Kidney capillary endothelial cell (primary cell): ENCODE results near the gene MGME1.

Experiments used
- DNase-seq: peaks from one replicate; pipeline ENCODE4 v3.0.0-alpha.2; 2018; ENCODE audit warnings: low spot score

The MGME1 gene

DNA sequence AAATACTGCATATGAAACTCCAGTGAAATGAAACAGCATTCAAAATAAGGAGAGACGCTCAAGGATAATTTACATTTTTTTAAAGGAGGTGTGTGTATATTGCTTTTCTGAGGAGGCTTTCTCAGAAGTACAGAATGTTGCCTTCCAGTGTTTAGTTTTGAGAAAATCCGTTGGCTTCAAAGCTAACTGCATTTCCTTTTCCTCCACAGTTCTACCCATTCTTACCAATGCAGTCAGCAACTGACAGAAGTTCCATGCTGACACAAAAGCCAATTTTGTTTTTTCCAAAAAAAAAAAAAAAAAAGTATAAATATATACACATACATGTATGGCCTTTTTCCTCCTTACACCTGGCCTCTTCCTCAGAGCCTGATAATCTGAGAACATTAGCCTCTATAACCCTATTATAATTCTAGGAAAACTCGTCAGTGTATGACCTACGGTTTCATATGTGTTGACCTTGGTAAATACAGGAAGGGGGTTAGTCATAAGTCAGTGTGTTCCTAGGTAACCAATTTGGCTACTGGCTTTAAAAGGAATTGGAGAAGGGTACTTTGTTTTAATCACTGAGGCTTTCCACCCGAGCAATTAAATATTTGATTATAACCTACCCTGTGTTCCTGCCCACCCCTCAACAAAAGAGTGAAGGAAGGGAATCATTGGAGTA is 24.2 kb downstream of the MGME1 start:
- DNase-seq: peak; percentile 62

DNA sequence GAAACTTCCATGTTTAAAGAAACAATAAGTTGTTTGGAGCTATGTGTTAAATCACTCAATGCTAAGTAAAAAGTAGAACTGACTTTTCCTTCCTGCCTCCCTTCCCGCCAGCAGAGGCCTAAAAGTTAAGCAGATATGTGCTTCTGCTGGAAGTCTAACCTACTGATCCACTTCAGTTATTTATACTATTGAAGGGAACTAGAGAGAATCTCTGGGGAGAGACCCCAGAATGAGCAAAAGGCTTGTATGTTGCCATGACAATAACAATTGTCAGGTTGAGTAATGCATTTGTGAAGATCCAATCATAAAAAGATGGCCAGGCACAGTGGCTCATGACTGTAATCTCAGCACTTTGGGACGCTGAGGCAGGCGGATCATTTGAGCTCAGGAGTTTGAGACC is 24.7 kb downstream of the MGME1 start:
- DNase-seq: no peak

DNA sequence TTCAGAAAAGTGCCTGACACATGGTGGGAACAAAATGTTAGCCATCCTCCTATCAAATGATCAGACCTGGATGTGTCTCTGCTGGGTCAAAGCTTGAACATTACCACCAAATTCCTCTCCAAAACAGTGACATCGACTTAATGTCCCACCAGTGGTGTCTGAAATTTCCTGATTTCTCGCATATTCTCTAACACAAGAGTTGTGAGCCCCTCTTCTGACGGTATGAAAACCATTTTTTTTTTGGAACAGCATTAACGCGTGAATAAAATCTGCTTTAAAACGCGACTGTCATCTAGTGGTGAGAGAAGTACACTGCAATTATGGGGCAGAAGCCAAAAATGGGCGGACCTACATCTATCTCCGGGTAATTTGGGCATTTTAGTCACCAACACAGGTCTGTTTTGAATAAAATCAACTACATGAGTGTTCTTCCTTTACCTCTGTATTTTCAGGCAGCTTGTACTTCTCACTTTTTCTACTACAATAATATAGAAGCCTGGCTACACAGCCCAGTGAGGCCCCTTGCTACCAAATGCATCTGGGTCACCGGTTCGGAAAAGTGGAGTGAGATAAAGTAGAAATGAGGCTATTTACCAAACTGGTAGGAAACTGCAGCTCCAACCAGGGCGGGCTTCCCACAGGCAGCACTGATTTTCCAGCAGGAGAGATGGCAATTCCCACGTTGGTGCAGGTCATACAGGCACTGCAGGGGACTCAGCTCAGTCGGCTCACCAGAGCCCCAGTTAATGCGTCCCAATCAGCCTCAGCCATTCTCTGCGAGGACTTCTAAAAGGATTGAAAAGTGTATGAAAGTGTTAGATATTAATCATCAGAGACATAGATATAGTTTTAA is 27.4 kb downstream of the MGME1 start:
- DNase-seq: peak; percentile 55

DNA sequence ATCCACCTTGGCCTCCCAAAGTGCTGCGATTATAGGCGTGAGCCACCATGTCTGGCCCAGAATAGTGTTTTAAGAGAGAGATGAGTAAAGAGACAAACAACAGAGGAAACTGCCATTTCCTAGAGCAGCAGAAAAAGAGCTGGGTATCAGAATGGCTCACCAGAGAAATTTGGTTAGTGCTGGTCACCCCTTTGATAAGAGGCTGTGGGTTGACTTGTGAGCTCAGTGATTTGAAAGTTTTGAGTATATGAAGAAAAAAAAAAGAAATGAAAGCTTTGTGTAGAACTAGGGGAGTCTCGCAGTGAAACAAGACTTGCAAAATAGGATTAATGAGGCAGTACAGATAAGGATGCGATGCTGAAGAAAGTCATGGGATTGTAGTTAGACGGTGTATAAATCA is 29.6 kb downstream of the MGME1 start:
- DNase-seq: no peak

GRCh38 chr20:17999566-17999965 is 30.7 kb downstream of the MGME1 start:
- DNase-seq: no peak

DNA sequence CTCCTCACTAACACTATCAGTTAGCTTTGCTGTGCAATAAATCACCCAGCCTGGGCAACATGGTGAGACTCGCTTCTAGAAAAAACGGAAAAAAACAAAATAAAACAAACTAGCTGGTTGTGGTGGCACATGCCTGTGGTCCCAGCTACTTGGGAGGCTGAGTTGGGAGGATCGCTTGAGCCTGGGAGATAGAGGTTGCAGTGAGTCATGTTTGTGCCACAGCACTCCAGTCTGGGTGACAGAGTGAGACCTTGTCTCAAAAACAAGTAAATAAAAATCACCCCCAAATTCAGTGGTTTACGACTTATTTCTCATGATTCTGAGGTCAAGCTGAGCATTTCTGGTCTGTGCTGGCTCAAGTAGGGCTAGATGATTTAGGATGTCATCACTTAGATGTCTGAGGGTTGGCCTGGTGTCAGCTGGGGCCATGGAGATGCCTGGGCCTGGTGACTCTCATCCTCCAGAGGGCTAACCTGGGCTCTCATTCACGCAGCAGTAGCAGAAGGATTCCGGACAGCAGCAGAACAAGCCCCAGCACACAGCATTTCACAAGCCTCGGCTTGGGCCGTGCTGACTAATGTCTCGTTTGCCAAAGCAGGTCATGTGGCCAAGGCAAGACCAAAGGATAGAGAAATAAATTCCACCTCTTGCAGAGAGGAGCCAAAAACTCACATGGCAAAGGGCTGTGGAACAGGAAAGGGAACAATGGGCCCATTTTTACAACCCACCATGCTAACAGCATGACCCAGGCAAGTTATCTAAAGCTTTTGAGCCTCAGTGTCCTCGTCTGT is 32.5 kb downstream of the MGME1 start:
- no peak for DNase-seq

DNA sequence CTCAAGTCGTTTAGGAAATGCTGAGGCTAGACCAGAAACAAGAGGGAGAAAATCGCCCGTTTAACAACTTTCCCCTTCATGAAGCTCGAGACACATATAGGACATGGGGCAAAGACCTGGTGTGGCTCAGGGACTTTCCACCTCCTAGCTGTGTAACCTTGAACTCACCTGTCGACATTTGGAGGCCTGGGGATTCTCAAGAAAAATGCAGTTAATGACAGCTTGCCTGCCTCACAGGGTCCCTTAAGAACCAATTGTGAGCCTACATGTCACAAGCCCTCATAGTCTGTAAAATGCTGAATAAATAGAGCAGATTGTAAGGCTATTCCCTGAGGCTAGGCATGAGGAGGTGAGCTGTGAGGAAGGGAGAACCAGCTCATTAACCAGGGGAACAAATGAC is 35.1 kb downstream of the MGME1 start:
- no peak for DNase-seq

DNA sequence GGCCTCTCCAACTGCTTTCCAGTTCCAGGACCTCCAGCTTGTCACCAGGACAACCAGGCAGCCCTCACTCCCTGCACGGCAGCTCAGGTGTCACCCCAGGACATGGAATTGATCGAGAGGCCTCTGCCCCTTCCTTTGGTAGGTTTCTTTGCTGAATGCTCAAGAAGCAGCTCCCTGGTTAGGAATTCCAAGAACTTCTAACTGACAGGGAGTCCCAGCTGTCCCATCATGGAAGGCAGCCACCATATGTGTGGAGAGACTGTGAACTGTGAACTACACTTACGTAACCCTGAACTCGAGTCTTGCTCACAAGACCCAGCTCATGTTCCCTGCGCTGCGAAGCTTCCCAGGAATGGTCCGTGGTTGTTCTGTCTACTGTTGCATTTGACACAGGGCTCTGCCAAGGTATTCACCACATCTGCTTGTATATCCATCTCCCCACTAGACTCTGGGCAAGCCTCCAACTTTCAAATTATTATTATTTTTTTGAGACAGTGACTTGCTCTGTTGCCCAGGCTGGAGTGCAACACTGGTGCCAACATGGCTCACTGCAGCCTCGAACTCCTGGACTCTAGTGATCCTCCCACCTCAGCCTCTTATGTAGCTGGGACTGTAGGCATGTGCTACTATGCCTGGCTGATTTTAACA is 35.7 kb downstream of the MGME1 start:
- DNase-seq: no peak

GRCh38 chr20:18005170-18005989 is 36.6 kb downstream of the MGME1 start:
- no peak for DNase-seq

DNA sequence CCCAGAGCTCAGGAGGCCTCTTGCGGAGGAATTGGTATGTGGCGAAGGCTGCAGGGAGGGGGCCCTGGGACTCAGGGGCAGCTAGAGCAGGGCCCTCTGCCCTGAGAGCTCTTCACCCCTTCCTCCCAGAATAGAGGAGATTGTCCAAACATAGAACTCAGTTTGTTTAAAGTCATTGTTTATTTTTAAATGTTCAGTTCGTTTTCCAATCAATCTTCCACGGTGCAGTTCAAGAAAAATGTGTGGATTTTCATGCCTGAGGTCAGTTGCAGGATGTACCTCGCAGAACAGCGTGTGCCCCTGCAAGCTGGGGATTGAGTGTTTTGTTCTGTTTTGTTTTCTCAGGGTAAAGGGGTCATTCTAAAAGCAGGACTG is 37.2 kb downstream of the MGME1 start:
- no peak for DNase-seq

DNA sequence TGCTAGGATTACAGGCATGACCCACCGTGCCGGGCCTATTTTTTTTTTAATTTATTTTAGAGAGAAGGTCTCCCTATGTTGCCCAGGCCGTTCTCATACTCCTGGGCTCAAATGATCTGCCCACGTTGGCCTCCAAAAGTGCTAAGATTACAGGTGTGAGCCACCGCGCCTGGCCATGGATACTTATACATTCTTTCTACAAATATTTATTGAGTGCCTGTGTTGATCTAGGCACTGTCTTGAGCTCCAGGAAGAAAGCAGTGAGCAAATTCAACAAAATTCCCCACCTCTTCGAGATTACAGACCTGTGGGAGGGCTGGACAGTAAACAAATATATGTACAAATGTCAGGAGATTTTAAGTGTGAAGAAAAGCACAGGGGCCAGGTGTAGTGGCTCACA is 37.9 kb downstream of the MGME1 start:
- DNase-seq: no peak

DNA sequence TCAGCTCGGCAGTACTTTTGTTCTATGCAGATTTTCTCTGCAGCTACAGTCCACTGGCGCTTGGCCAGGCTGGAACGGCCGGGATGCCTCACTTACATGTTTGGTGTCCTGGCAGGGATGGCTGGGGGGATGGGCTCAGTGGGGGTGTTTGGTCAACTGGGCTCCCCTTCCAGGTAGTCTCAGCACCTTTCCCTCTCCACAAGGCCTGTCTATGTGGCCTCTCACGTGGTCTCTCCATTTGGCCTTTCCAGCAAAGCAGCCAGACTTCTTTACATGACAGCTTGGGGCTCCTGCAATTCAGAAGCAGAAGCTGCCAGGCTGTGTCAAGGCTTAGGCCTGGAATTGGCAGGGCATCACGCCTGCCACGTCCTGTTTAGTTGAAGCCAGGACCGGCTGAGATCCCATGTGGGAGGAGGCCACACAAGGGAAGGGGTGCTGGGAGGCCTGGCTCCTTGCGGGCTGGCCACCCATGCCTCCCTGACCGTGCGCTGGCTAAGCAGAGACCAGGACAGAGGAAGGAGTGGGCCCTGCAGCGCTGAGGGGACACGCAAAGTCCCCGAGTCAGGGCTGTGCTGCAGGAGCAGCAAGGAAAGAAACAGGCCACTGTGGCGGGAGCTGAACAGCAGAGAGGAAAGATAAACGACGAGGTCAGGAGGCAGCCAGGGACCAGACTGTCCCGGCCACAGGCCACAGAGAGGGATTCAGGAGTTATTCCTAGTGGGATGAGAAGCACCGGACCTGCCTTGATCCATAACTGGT is 38.9 kb downstream of the MGME1 start:
- no peak for DNase-seq

- no peak for DNase-seq
Observed at GRCh38 chr20:18009116-18009515, 40.3 kb downstream of the MGME1 start.

GRCh38 chr20:18011482-18011881 is 42.7 kb downstream of the MGME1 start:
- DNase-seq: no peak

DNA sequence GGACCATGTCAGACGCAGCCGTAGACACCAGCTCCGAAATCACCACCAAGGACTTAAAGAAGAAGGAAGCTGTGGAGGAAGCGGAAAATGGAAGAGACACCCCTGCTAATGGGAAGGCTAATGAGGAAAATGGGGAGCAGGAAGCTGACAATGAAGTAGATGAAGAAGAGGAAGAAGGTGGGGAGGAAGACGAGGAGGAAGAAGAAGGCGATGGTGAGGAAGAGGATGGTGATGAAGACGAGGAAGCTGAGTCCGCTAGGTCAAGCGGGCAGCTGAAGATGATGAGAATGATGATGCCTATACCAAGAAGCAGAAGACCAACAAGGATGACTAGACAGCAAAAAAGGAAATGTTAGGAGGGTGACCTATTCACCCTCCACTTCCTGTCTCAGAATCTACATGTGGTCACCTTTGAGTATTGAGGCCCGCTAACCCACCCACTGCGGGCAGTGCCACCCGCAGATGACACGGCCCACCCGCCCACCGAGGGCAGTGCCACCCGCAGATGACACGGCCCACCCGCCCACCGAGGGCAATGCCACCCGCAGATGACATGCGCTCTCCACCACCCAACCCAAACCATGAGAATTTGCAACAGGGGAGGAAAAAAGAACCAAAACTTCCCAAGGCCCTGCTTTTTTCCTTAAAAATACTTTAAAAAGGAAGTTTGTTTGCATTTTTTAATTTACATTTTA is 43.3 kb downstream of the MGME1 start:
- DNase-seq: no peak

GRCh38 chr20:18012901-18013300 is 44.1 kb downstream of the MGME1 start:
- no peak for DNase-seq

- DNase-seq: no peak
Observed at GRCh38 chr20:18014411-18014810, 45.6 kb downstream of the MGME1 start.

- no peak for DNase-seq
Observed at GRCh38 chr20:18016772-18017171, 48.0 kb downstream of the MGME1 start.

- no peak for DNase-seq
Observed at GRCh38 chr20:18018100-18018499, 49.3 kb downstream of the MGME1 start.

DNA sequence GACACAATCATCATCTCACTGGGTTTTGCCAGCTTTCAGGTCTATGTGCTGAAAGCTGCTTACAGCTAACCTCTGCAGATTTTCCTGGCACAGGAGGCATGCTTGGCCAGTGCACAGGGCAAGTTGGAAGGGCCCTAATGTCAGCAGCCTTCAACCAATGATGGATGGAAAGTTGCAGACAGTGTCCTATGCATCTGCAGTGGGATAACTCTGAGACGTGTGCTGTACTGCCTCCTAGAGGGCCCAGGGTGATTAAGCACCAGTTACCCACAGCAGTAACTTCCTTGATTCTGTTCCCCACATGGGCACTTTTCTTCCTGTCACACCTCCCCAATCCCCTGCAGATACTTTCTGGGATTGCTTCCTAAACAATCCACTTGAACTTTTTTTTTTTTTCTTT is 50.2 kb downstream of the MGME1 start:
- no peak for DNase-seq
